Inflammatory macrophage treated with lipopolysaccharide for 4 hours (primary cell): Measurements from ENCODE around the gene PHACTR1.
A peak's percentile ranks its signal among the peaks of the same experiment; 100 is the strongest.
"Not testable (repeated sequence)": the region's sequence is repeated elsewhere in the genome, so short reads cannot be mapped to it uniquely, and the experiment has no call there.

Experiments used
- DNase-seq: peaks from one replicate; pipeline ENCODE4 v3.0.0-alpha.2; 2020

The PHACTR1 gene

DNA sequence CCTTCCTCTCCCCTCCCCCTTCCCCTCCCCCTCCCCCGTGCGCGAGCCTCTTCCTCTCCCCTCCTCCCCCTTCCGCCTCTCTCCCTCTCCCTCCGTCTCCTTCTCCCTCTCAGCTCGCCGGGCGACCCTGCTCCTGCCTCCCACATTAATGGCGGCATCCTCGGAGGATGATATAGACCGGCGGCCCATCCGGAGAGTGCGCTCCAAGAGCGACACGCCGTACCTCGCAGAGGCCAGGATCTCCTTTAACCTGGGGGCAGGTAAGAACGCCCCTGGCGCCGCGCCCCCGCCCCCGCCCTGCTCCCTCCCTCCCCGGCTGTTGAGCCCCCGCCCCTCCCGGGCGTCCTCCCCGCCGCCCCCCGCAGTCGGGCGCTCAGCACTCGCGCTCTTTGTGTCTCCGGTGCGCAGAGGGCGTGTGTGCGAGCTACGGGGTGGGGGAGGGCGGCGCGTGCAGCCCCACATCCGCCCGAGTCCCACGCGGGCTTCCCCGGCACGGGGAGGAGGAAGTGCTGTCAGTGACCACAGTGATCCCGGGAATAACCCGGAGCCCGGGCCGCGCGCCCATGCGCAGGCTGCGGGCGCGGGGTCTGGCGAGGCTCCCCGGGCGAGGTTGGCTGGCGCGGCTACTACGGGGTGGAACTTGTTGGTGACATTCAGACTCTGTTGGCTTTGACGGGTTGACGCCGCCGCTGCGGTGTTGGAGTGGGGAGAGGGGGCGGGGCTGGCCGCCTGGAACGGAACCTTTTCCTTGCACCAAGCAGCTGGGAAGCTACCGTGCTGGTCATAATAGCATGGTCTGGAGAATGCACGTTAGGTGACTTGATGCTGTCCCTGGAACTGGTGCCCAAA lies 33.2 kb downstream of the PHACTR1 start:
- DNase-seq, result no peak

DNA sequence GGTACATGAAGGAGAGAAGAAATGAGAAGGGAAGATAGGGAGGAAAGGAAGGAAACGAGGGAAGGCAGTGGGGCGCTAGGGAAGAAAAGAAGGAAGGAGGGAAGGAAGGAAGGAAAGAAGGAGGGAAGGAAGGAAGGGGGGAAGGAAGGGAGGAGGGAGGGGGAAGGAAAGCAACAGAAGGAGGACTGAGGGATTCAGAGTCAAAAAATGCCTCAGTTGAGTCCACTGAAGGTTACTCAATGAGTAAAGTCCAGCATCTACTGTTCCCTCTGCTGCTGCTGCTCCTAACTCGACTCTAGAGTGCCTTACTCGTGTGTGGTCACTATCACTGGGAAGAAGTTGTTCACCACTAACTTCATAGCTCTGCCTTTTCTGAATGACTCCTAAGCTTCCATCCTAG lies 33.8 kb downstream of the PHACTR1 start:
- no peak for DNase-seq

DNA sequence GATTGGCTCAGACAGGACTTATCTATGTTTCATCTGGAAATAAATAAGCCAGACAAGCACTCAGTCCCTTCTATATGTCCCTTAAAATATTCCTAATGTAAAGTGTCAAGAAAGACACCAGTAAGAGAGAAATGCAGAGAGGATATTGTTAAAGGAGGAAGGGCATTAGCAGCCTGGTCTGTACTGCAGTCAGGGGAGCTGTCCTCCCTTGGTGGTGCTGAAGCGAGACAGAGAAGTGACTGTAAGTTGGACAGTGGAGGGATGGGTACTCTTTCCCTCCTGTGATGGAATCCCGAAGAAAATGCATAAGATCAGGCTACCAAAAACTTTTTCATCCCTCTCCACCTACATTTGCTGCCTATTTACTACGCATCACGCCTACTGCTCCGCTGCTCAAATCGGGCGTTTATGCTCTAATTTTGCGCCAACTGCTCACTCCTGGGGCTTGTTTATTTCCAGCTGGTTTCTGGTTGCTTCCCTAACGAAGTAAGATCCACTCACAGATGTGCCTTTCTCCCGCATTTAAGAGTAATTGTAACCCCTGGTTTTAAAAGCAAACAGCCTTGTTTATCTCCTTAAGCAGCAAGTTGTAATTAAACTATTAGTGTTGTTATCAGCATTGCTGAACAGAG lies 35.2 kb downstream of the PHACTR1 start:
- DNase-seq, result peak; percentile 18

DNA sequence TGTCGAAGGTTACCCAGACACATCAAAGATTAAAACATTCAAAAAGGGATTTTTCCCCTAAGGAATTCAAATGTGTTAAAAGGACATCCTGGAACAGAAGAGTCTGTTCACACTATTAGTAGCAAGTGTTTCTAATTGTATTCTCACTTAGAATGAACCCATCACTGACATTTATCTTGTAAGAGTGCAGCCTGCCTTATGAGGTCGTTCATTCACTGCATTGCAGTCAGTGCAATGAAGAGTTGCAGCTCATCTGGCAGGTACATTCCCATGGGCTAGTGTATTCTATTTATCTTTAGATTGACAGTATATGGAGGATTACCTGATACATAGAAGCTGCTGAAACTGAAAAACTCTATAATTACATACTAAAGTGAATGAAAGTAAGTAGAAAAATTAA lies 36.5 kb downstream of the PHACTR1 start:
- DNase-seq, result no peak

DNA sequence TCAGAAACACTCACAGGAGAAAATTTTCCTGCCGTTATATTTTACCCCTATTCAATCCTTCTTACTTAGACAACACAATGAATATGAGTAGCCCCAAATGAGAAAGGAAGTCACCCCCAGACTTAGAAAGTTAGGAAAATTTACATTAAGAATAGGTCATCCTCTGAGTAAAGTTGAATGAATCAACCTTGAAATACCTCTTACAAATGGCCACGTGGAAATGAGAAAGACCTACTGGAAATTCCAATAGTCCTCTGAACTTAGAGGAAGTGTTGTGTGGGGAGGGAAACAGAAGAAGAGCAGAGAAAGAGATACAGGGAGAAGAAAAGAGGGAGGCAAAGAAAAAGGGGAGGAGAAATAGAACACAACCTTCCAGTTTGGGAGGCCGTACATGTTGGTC lies 43.7 kb downstream of the PHACTR1 start:
- DNase-seq, result no peak

DNA sequence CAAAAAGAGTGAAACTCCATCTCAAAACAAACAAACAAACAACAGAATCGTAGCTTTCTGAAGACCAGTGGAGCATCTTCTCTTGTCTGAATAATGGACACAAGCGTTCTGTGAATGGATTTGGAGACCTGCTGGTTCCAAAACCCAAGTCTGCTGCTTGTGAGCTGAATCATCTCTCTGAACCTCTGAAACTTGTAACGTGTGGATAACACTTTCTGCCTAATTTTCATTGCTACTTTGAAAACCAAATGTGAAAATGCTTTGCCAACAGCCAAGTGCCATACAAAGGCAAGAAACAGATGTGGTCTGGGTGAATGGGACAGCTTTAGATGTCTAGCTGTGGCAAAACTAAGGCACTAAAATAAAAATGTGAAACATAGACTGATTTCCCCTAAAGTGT lies 44.3 kb downstream of the PHACTR1 start:
- DNase-seq, result no peak

DNA sequence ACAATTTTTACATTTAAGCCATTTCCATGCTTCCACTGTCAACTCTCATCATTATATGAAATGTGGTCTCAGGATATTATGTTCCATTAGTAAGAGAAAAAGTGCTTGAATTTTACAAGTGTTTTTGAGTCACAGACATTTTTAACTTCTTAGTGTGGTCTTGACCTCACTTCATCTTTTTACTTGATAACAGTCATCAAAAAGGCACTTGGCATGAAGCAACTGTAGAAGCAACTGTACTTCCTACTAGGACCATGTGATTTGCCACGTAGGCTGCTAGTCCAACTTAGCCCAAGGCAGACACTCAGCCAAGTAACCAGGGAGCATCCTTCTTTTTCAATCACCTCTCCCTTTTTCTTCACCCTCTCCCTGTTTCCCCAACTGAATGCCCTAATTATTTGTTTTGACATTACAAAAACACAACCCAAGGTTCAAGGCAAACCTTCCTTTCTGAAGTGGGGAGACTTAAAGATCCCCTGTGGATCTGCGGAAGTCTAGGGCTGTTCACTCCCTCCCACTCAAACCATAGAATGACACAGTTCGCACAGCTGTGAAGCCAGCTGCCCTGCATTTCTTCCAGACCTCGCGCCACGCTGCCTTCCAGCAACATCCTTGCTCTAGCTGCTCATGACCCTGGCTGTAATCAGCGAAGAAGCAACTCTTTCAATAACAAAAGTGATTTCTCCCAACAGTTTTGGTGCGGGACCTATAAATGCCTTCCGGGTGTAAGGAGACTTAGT lies 45.0 kb downstream of the PHACTR1 start:
- DNase-seq, result peak; percentile 4

DNA sequence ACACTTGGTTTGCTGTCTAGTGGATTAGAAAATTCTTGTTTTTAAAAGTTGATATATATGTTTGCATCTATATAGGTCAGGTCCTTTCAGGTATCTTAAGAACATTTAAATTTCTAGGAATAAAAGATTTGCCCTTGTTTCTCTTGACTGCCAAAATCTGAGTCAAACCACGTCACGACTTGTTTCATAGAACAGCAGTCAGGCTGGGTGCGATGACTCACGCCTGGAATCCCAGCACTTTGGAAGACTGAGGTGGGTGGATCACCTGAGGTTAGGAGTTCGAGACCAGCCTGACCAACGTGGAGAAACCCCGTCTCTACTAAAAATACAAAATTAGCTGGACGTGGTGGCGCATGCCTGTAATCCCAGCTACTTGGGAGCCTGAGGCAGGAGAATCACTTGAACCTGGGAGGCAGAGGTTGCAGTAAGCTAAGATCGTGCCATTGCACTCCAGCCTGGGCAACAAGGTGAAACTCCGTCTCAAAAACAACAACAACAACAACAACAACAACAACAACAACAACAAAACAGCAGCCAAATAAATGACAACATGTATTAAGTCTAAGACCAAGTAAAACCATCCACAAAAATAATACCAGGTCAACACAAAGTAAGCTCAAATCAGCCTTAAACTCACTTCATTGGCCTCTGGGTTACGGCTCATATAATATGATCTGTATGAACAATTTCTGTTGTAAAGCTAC lies 46.3 kb downstream of the PHACTR1 start:
- DNase-seq, result not testable (repeated sequence)

DNA sequence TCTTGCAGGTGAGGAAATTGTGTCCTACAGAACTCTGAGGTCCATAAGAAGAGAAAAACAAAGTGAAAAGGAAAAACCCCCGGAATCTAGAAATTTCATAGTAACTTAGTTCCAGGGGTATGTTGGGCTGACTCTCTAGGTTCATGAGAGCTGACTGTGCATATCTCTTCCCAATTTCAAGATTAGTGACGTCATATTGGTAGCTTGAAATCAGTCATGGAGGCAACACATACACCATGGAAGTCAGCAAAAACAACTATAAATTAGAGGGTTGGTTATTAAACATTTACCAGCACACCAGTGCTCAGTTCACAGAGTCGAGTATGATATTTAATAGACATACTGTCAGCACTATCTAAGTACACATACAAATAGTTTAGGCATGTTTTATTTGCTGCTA lies 49.8 kb downstream of the PHACTR1 start:
- DNase-seq, result no peak

DNA sequence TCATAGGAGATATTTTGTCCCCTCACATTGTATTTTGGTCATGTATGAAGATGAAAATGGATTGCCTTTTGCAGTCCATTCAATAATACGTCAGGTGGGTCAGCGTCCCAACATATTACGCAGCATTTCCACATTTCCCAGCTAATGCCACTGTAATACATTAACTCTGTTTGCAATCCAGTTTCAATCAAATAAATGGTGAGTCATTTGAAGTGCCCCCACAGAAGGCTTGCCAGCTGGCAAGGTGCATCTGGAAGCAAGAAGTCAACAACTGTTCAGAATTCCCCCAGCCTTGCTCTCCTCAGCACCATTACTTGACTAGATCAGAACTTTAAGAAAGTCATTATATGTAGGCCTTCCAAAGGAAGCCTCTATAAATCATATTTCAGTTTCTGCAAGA lies 50.4 kb downstream of the PHACTR1 start:
- DNase-seq, result no peak

DNA sequence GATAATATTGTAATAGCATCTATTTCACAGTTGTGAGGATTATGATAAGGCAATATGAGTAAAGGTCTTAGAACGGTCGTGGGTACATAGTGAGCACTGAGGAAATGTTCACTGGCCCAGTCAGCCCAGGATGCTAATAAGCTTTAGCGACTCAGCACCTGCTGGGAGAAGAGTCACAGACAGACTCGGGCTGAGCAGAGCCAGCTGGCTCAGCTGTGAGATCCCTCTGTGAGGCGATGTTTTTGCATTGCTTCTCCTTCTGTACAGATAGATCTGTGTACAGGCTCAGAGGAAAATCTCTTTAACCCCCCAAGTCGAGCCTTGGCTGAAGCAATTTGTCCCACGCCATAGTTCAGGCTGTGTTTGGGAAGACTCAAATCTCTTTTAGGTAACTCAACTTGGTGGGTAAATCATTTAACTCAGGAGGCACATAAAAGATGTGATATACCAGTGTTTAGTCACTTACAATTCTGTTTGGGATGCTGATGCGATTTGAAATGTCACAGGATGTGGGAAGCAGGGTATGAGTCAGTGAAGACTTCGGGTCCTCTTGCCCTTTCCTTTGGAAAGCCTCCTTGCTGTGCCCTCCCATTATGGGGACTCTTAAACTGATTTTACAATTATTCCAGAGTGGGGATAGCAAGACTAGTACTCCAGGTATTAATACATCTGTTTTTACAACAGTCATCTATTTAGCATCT lies 53.1 kb downstream of the PHACTR1 start:
- no peak for DNase-seq

DNA sequence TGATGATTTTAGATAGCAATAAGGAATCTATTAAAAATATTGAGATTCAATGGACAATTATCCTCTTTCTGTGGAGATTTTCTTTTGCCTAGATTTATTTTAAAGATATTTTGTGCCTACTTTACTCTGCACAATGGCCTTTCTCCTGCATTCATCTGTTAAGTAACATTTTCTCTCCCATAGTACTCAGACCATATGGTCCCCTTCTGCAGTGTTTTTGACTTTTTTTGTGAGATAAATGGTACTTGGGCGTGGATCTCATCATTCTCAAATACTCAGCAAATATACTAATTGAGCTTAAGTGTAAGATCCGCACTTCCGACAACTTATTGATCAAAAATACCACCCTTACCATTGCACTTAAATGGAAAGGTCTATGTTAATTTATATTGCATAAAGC lies 55.8 kb downstream of the PHACTR1 start:
- DNase-seq, result no peak

DNA sequence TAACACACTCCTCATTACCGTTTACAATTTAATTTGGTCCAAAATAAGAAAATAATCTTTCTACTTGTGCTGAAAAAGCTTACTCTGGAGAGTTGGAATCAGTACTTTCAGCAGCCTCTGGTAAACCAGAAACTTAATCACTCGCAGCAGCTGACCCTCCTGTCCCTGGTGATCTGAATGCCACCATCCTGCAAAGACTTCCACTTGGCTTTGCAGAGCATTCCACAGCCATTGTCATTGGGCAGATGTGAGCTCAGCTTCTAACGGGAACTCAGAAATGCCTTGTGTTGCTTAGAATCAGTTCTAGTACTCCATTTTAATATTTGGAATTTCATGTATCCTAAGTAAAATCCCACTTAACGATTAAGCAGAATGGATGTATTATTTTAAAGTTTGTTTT lies 59.7 kb downstream of the PHACTR1 start:
- no peak for DNase-seq

DNA sequence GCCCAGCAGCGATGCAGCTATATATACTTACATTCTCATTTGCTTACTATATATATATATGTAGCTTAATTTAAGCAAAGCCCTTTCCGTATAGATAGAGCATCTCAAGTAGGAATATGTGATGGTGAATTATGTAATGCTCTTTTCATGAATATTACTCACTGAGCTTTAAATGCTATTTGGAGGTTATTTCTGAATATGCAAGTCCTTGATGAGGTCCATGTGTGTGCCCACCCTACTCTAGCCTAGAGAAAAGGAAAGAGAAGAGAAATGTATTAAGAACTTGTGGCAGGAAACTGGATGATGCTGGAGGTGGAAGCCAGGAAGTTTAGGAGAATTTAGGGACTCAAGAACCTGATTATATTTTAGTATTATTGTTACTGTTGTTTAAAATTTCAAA lies 63.2 kb downstream of the PHACTR1 start:
- DNase-seq, result no peak

DNA sequence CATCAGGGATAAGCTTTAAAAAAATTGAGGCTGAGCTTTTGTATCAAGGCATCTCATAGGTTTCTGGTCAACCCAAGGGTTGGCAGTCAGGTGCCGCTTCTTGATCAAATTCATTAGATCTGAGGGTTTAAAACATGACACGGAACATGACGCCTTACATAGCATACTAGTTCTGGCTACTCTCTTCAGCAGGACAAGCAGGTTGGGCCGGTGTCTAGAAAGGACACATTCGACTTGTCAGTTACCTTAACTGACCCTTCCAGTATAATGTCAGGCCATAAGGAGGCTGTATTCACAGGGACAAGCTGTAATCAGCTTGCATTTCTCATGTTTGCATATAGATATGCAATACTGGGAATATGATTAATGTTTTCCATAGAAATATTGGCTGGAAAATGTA lies 65.6 kb downstream of the PHACTR1 start:
- no peak for DNase-seq

DNA sequence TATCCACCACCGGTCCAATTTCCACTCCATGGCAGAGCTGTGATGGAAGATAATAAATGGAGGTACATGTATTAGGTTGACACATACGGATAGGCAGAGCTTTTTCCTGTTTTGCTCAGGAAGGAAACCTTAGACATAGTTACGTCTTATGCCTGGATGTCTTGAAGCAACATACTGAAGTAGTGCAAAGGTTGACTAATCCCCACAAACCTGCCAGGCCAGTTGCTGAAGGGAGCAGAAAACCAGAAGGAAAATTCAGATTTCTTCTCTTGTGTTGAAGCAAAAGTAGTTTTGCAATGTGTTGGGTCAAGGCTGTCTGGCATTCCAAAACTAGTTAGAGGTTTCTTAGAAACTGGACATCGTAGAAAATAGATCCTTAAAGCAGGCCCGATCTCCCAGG lies 68.7 kb downstream of the PHACTR1 start:
- DNase-seq, result no peak

DNA sequence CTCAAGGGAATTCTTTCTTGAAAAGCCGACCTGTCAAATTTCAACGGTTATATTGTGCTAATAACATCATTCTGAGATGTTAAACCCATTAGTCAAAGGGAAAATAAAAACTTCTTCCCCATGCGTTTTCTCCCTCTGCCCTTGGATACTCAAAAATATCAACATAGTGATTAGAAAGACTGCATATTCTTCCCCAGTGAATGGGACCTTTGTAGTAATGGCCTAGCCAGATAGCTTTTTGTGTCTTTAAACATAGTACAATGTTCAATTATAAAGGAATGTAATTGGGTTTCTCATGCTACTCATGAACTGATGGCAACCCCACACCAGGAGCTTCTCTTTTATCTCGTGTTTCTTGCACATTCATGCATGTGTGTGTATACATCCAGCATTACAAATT lies 69.4 kb downstream of the PHACTR1 start:
- DNase-seq, result no peak

DNA sequence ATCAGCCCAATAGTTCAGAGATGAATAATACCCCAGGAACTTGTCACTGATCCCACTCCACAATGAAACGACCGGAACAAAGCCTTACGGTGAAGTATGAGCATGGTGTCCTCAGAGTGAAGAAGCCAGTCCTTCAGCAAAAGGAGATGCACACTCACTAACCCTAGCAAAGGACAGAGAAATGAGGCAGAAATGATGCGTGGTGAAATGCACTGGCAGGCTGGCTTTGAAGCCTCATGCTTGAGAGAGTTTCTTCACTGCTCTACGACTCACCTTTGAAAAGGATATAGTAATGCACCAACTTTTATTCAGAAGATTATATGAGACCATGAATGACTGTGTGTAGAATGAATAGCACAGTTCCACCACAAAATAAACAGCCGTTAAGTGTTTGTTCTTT lies 74.8 kb downstream of the PHACTR1 start:
- DNase-seq, result no peak

DNA sequence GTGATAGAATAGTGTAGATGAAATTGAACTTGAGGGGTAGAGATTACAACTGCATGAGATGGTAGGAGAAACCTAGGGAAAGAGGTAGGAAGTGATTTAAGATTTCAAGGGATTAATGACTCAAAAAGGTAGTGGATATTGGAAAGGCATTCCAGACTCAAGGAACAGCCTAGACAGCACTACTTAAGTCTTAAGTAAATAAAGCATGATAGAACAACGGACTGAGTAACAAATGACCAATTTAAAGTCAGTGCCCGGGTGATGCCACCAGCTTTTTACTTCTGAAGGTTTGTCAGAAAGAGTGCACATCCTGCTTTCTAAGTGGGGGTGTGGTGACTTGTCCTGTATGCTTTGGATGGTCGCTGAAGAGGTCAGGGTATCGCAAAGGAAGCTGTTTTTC lies 81.8 kb downstream of the PHACTR1 start:
- DNase-seq, result no peak

DNA sequence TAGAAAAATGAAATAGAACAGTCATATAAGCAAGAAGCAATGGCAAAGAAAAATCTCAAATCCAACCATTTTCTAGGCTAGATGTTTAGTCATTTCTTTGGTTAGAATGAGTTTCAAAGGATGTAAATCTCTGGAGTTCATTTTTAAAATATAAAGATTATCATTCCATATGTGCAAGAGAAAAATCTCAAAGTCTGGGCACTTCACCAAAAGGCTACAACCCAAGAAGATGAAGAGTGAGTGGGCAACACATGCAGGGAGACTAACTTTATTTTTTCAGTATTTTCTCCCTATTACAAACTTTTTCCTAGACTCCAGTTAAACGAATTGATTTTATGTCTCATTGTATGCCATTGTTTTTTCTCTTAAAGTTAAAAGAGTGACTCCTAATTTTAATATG lies 83.6 kb downstream of the PHACTR1 start:
- DNase-seq, result no peak

DNA sequence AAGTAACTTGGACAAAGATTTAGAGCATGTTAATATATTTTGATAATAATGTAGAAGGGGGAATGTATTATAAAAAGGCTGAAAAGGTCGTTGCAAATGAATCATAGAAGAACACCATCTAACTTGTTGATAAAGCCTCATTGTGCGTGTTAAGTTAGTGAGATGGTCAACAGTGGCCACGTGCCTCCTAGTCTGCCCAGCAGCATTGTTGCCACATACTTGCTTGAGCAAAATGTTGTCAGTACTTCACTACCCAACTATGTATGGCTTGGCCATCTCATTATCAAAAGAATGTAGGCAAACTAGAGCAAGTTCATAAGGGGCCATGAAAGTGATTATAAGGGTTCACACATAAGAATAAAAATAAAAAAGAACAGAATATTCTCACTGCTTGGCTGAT lies 84.6 kb downstream of the PHACTR1 start:
- DNase-seq, result no peak

DNA sequence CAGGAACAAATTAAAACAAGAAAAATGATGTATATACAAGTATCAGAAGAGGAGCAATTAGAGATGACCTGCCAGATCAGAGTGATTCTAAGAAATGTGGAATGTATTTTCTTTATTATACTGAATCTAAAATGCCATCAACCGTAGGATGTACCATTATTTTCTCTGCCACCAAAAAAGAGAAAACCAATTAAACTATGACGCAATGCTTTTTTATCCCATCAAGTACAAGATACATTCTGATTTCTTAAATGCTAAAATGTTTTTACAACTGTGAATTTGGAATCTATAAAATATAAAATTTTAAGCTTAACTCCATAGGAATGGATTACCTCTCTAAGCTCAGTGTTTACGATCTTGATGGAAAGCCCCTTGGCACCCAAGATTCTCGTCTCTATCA lies 85.9 kb downstream of the PHACTR1 start:
- no peak for DNase-seq

DNA sequence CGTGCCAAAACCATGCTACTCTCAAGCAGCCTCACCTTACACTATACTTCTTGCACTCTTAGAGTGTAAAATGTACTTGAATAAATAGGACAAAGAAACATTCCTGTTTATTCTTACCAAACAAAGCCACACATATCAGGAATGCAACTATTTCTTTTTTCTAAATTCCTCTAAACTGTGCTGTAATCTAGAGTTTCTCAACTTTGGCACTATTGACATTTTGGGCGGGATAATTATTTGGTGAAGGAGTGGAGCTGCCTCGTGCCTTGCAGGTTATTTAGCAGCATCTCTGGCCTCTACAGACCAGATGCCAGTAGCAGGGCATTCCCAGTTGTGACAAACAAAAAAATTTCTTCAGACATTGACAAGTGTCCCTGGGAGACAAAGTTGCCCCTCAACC lies 86.9 kb downstream of the PHACTR1 start:
- DNase-seq, result no peak
